Raji (cell line): ENCODE results near the gene MEF2A.
A peak's percentile ranks its signal among the peaks of the same experiment; 100 is the strongest.

Experiments used
- POLR2A ChIP-seq: IDR thresholded peaks from 2 replicates; pipeline ENCODE4 v1.6.1; 2011; ENCODE audit warnings: low read depth, low read length, control low read depth; ENCODE audit not compliant: insufficient read depth

MEF2A gene

GRCh38 chr15:99565299-99566156, at the start of gene MEF2A:
Gene MEF2A (plus strand): TSS chr15:99565984. CDS start chr15:99633120, 67,136 bp downstream.
- TF ChIP-seq POLR2A, result peak; percentile 65

- no peak for TF ChIP-seq POLR2A
These were observed 47.6 kb upstream of the MEF2A start for GRCh38 chr15:99518191-99518590.

GRCh38 chr15:99522288-99522687, 43.5 kb upstream of the MEF2A start:
- no peak for TF ChIP-seq POLR2A

- no peak for TF ChIP-seq POLR2A
These were observed 39.6 kb upstream of the MEF2A start for GRCh38 chr15:99526176-99526575.

- TF ChIP-seq POLR2A, result no peak
These were observed 39.1 kb upstream of the MEF2A start for GRCh38 chr15:99526671-99527070.

- TF ChIP-seq POLR2A, result no peak
These were observed 29.3 kb upstream of the MEF2A start for GRCh38 chr15:99536422-99537040.

GRCh38 chr15:99537344-99537743, 28.4 kb upstream of the MEF2A start:
- TF ChIP-seq POLR2A, result no peak

GRCh38 chr15:99538261-99538660, 27.5 kb upstream of the MEF2A start:
- TF ChIP-seq POLR2A, result no peak

GRCh38 chr15:99542828-99543227, 23.0 kb upstream of the MEF2A start:
- no peak for TF ChIP-seq POLR2A

GRCh38 chr15:99545605-99546004, 20.2 kb upstream of the MEF2A start:
- no peak for TF ChIP-seq POLR2A

- TF ChIP-seq POLR2A, result no peak
These were observed 19.2 kb upstream of the MEF2A start for GRCh38 chr15:99546441-99547100.

GRCh38 chr15:99547517-99547916, 18.3 kb upstream of the MEF2A start:
- no peak for TF ChIP-seq POLR2A

GRCh38 chr15:99550077-99550476, 15.7 kb upstream of the MEF2A start:
- TF ChIP-seq POLR2A, result no peak

- TF ChIP-seq POLR2A, result no peak
These were observed 13.7 kb upstream of the MEF2A start for GRCh38 chr15:99552111-99552510.

GRCh38 chr15:99554880-99555488, 10.8 kb upstream of the MEF2A start:
- no peak for TF ChIP-seq POLR2A
